Chondrocyte (in vitro differentiated cells): ENCODE data around the gene ERBB4. TPM values are rescaled to one million over a fixed set of nuclear protein-coding genes. Genes with fewer than 3 reads are reported as not detected.

ENCODE experiments used
- DNase-seq: peaks from one replicate; pipeline ENCODE4 v3.0.0; 2021; ENCODE audit warnings: mixed read lengths, low spot score
- H3K27ac Mint-ChIP-seq: one replicate; pipeline ENCODE4 v1.8.0; 2021; ENCODE audit warnings: mild to moderate bottlenecking, moderate library complexity, mixed read lengths; ENCODE audit not compliant: unreplicated experiment
- H3K27me3 Mint-ChIP-seq: 2 replicates; pipeline ENCODE4 v1.8.0; 2021; ENCODE audit warnings: low read depth, mixed read lengths
- H3K36me3 Mint-ChIP-seq: 2 replicates; pipeline ENCODE4 v1.8.0; 2021; ENCODE audit warnings: low read depth, mixed read lengths
- H3K4me1 Mint-ChIP-seq: 2 replicates; pipeline ENCODE4 v1.8.0; 2021; ENCODE audit warnings: low read depth, mild to moderate bottlenecking, mixed read lengths
- H3K4me3 Mint-ChIP-seq: one replicate; pipeline ENCODE4 v1.8.0; 2021; ENCODE audit warnings: mild to moderate bottlenecking, moderate library complexity, mixed read lengths; ENCODE audit not compliant: unreplicated experiment
- H3K9me3 Mint-ChIP-seq: 2 replicates; pipeline ENCODE4 v1.8.0; 2021; ENCODE audit warnings: low read depth, mixed read lengths
- CTCF ChIP-seq: fragments of 200-600 bp; sonication (generic); IDR thresholded peaks from 2 replicates; pipeline ENCODE4 v1.5.0; 2021; ENCODE audit warnings: antibody characterized with exemption, mild to moderate bottlenecking, moderate library complexity
- total RNA-seq: library from RNA; stranded (reverse); gene quantifications from 3 replicates; pipeline ENCODE4 v1.2.1, GENCODE V29; 2021

The ERBB4 gene
- total RNA-seq, 1 donor from 2014 or later: 1.3 TPM

GRCh38 chr2:212098966-212099365 is 439.6 kb downstream of the ERBB4 start:
- no peak for TF ChIP-seq CTCF
- Mint-ChIP-seq H3K27ac (no peak overlapping the region), H3K4me3 (no peak overlapping the region), H3K27me3 (no peaks in the 10 kb centered on the region), H3K4me1 (peaks cover 5% of the 10 kb centered on the region), H3K9me3 (no peaks in the 10 kb centered on the region), H3K36me3 (no peaks in the 10 kb centered on the region)
- DNase-seq: no peak

- no peaks in the 10 kb centered on the region for H3K27me3 Mint-ChIP-seq
- H3K9me3 Mint-ChIP-seq: no peaks in the 10 kb centered on the region
- DNase-seq: no peak
- no peaks in the 10 kb centered on the region for H3K36me3 Mint-ChIP-seq
- no peak overlapping the region for H3K27ac Mint-ChIP-seq
- H3K4me1 Mint-ChIP-seq: peaks cover 5% of the 10 kb centered on the region
- no peak for TF ChIP-seq CTCF
- no peak overlapping the region for H3K4me3 Mint-ChIP-seq
Observed at GRCh38 chr2:212097001-212097400, 441.6 kb downstream of the ERBB4 start.

GRCh38 chr2:212089873-212090272 is 448.7 kb downstream of the ERBB4 start:
- peaks cover under 1% of the 10 kb centered on the region for H3K4me1 Mint-ChIP-seq
- no peak for TF ChIP-seq CTCF
- H3K9me3 Mint-ChIP-seq: no peaks in the 10 kb centered on the region
- H3K36me3 Mint-ChIP-seq: no peaks in the 10 kb centered on the region
- no peak overlapping the region for H3K4me3 Mint-ChIP-seq
- H3K27me3 Mint-ChIP-seq: no peaks in the 10 kb centered on the region
- no peak for DNase-seq
- H3K27ac Mint-ChIP-seq: no peak overlapping the region

GRCh38 chr2:212088353-212088752 is 450.2 kb downstream of the ERBB4 start:
- H3K36me3 Mint-ChIP-seq: no peaks in the 10 kb centered on the region
- no peak for TF ChIP-seq CTCF
- no peaks in the 10 kb centered on the region for H3K9me3 Mint-ChIP-seq
- no peaks in the 10 kb centered on the region for H3K4me1 Mint-ChIP-seq
- no peaks in the 10 kb centered on the region for H3K27me3 Mint-ChIP-seq
- no peak overlapping the region for H3K4me3 Mint-ChIP-seq
- H3K27ac Mint-ChIP-seq: no peak overlapping the region
- no peak for DNase-seq

- H3K4me1 Mint-ChIP-seq: no peaks in the 10 kb centered on the region
- no peak for TF ChIP-seq CTCF
- no peaks in the 10 kb centered on the region for H3K36me3 Mint-ChIP-seq
- DNase-seq: no peak
- no peak overlapping the region for H3K4me3 Mint-ChIP-seq
- H3K9me3 Mint-ChIP-seq: no peaks in the 10 kb centered on the region
- no peaks in the 10 kb centered on the region for H3K27me3 Mint-ChIP-seq
- H3K27ac Mint-ChIP-seq: no peak overlapping the region
Observed at GRCh38 chr2:212083492-212083891, 455.1 kb downstream of the ERBB4 start.
